GM19397 (cell line): Measurements from ENCODE around the gene SHB.

Source experiments
- ATAC-seq: cut with Tn5 transposase; IDR thresholded peaks from one replicate; pipeline ENCODE4 v1.9.1; 2021; ENCODE audit warnings: mild to moderate bottlenecking, moderate library complexity; ENCODE audit not compliant: unreplicated experiment

Gene SHB

GRCh38 chr9:37956423-37956820, 112.6 kb downstream of the SHB start:
- ATAC-seq = no peak

- ATAC-seq = no peak
Observed at GRCh38 chr9:37955781-37956422, 113.1 kb downstream of the SHB start.

- ATAC-seq = peak; percentile 20
Observed at GRCh38 chr9:37954581-37954981, 114.4 kb downstream of the SHB start.

GRCh38 chr9:37953775-37954437, 115.1 kb downstream of the SHB start:
- ATAC-seq = peak; percentile 73

GRCh38 chr9:37953206-37953774, 115.7 kb downstream of the SHB start:
- ATAC-seq = no peak

GRCh38 chr9:37952731-37953130, 116.3 kb downstream of the SHB start:
- no peak for ATAC-seq

- ATAC-seq = no peak
Observed at GRCh38 chr9:37951671-37952449, 117.2 kb downstream of the SHB start.

GRCh38 chr9:37950561-37950960, 118.5 kb downstream of the SHB start:
- ATAC-seq = no peak

- ATAC-seq = no peak
Observed at GRCh38 chr9:37949576-37949975, 119.5 kb downstream of the SHB start.

- no peak for ATAC-seq
Observed at GRCh38 chr9:37948417-37948980, 120.5 kb downstream of the SHB start.

- ATAC-seq = no peak
Observed at GRCh38 chr9:37947977-37948376, 121.0 kb downstream of the SHB start.

GRCh38 chr9:37947471-37947870, 121.6 kb downstream of the SHB start:
- no peak for ATAC-seq

- ATAC-seq = no peak
Observed at GRCh38 chr9:37946971-37947370, 122.1 kb downstream of the SHB start.

GRCh38 chr9:37946041-37946440, 123.0 kb downstream of the SHB start:
- ATAC-seq = no peak

- no peak for ATAC-seq
Observed at GRCh38 chr9:37944671-37945481, 124.2 kb downstream of the SHB start.

GRCh38 chr9:37944266-37944650, 124.8 kb downstream of the SHB start:
- no peak for ATAC-seq

- ATAC-seq = no peak
Observed at GRCh38 chr9:37943345-37944265, 125.4 kb downstream of the SHB start.

- no peak for ATAC-seq
Observed at GRCh38 chr9:37942621-37943344, 126.2 kb downstream of the SHB start.

- ATAC-seq = no peak
Observed at GRCh38 chr9:37941253-37941652, 127.8 kb downstream of the SHB start.
